Testis (tissue), 2 donors: ENCODE data around the gene PRKCA.

Experiments
- CTCF ChIP-seq, 3 experiments: fragments of 450-650 bp in 2 of 3; fragments of 200-600 bp in 1 of 3; sonication (generic) in 1 of 3; IDR thresholded peaks; one replicate each; pipeline ENCODE4 v1.5.1; 2016 to 2019; ENCODE audit warnings: antibody characterized with exemption in 3 of 3, mild to moderate bottlenecking in 2 of 3, moderate library complexity in 1 of 3
- POLR2A ChIP-seq: fragments of 450-650 bp; IDR thresholded peaks from one replicate; pipeline ENCODE4 v1.6.1; 2017; ENCODE audit warnings: antibody characterized with exemption, mild to moderate bottlenecking, moderate library complexity

GRCh38 chr17:66826856-66827255 is 524.4 kb downstream of the PRKCA start:
- TF ChIP-seq CTCF (IDR thresholded peaks at IDR 0.05) (no peak), POLR2A (no peak)
